GM06990 (cell line): ENCODE results near the gene DMAC2L.
"Not testable (repeated sequence)": the region's sequence is repeated elsewhere in the genome, so short reads cannot be mapped to it uniquely, and the experiment has no call there.

Experiments
- DNase-seq: peaks from one replicate; pipeline ENCODE4 v3.0.0-alpha.2; 2011; ENCODE audit not compliant: insufficient read length; ENCODE audit errors: extremely low read depth
- H3K27me3 ChIP-seq: replicated peaks from 2 replicates; pipeline ENCODE4 v1.6.0; 2011; ENCODE audit warnings: low read length; ENCODE audit not compliant: control insufficient read depth, insufficient read depth
- H3K36me3 ChIP-seq: 2 replicates; pipeline ENCODE4 v1.5.1; 2011; ENCODE audit warnings: low read length; ENCODE audit not compliant: control insufficient read depth, insufficient read depth
- H3K4me3 ChIP-seq: replicated peaks from 2 replicates; pipeline ENCODE4 v1.5.1; 2011; ENCODE audit warnings: low read depth, mild to moderate bottlenecking, control low read depth, low read length
- CTCF ChIP-seq: IDR thresholded peaks from 2 replicates; pipeline ENCODE4 v1.5.1; 2011; ENCODE audit warnings: low read length, control low read depth, mild to moderate bottlenecking, inconsistent platforms; ENCODE audit not compliant: insufficient read depth, poor library complexity, severe bottlenecking

Gene DMAC2L

GRCh38 chr14:50357124-50357523 lies 45.0 kb downstream of the DMAC2L start:
- no peak for DNase-seq
- TF ChIP-seq CTCF, result no peak
- Histone ChIP-seq H3K36me3 (no peaks in the 10 kb centered on the region; the same call in none of the 2 replicates), H3K27me3 (no peaks in the 10 kb centered on the region), H3K4me3 (no peak overlapping the region)

GRCh38 chr14:50357753-50358395 lies 45.8 kb downstream of the DMAC2L start:
- no peak overlapping the region for H3K4me3 ChIP-seq
- no peaks in the 10 kb centered on the region for H3K27me3 ChIP-seq
- TF ChIP-seq CTCF, result no peak

DNA sequence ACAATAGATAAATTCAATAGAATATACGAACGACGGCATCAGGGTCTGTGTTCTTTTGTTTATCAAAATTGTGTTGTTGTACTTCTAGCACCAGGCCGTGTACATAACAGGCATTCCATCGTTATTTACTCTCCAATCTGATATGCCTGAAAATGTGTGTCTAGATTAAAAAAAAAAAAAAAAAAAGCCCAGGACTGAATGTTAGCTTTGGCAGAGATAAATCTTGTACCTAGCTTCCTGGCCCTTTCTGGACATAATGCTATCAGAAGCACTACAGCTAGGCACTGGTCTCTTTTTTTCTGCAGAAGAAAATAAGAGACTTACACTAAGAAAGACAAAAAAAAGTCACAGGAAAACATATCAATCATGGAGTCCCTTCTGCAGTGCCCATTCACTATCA lies 47.5 kb downstream of the DMAC2L start:
- Histone ChIP-seq H3K36me3 (no peaks in the 10 kb centered on the region; the same call in none of the 2 replicates), H3K27me3 (no peaks in the 10 kb centered on the region), H3K4me3 (no peak overlapping the region)
- no peak for TF ChIP-seq CTCF
- DNase-seq, result no peak

More at GRCh38 chr14:50357753-50358395, 45.8 kb downstream of the DMAC2L start:
- H3K36me3 ChIP-seq, result no peaks in the 10 kb centered on the region; the same call in none of the 2 replicates
- no peak for DNase-seq

GRCh38 chr14:50360093-50360492 lies 48.0 kb downstream of the DMAC2L start:
- H3K36me3 ChIP-seq, result no peaks in the 10 kb centered on the region; the same call in none of the 2 replicates
- no peaks in the 10 kb centered on the region for H3K27me3 ChIP-seq
- DNase-seq, result no peak
- TF ChIP-seq CTCF, result no peak
- no peak overlapping the region for H3K4me3 ChIP-seq

DNA sequence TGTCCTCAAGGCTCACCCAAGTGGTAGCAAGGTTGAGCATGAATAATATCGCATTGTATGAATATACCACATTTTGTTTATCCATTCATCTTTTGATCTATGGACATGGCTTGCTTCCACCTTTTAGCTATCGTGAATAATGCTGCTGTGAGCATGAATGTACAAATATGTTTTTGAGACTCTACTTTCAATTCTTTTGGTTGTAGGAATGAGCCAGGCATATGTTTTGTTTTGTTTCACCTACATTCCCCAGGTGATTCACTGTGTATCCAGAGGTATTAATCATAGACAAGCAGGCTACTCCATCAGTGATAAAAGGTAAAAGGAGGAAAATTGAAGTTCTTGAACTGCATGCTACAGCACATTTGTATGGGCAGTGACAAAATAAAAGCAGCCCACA lies 48.7 kb downstream of the DMAC2L start:
- DNase-seq, result no peak
- no peak for TF ChIP-seq CTCF
- H3K27me3 ChIP-seq, result no peaks in the 10 kb centered on the region
- H3K36me3 ChIP-seq, result no peaks in the 10 kb centered on the region; the same call in 1 of the 2 replicates
- no peak overlapping the region for H3K4me3 ChIP-seq

- not testable (repeated sequence) for H3K36me3 ChIP-seq, H3K27me3 ChIP-seq, H3K4me3 ChIP-seq, DNase-seq
Measured at GRCh38 chr14:50361473-50362403, 49.6 kb downstream of the DMAC2L start.
